Prostate gland (tissue), 2 donors: ENCODE measurements around the gene KDSR. TPM values are rescaled to one million over a fixed set of nuclear protein-coding genes. Genes with fewer than 3 reads are reported as not detected.
A peak's percentile ranks its signal among the peaks of the same experiment; 100 is the strongest.
"Not testable (repeated sequence)": the region's sequence is repeated elsewhere in the genome, so short reads cannot be mapped to it uniquely, and the experiment has no call there.

Source experiments
- DNase-seq: peaks from one replicate; pipeline ENCODE4 v3.0.0-alpha.2; 2019; ENCODE audit warnings: low spot score
- H3K27ac ChIP-seq, 2 donors: fragments of 200-600 bp; sonication (generic); 2 replicates each; pipeline ENCODE4 v1.5.1; 2017 to 2019
- H3K27me3 ChIP-seq: fragments of 200-600 bp; sonication (generic); replicated peaks from 2 replicates; pipeline ENCODE4 v1.5.1; 2019; ENCODE audit not compliant: insufficient read depth
- H3K36me3 ChIP-seq, 2 donors: fragments of 200-600 bp; sonication (generic); 1 replicate in 1 of 2; 2 replicates in 1 of 2; pipeline versions ENCODE4 v1.5.1 to v1.8.1; 2017 to 2019
- H3K4me1 ChIP-seq: fragments of 200-600 bp; sonication (generic); replicated peaks from 2 replicates; pipeline ENCODE4 v1.5.1; 2019
- H3K4me3 ChIP-seq, 2 donors: fragments of 200-600 bp; sonication (generic); 2 replicates each; pipeline ENCODE4 v1.5.1; 2017 to 2019
- H3K9me3 ChIP-seq: fragments of 200-600 bp; sonication (generic); 2 replicates; pipeline ENCODE4 v1.5.1; 2017
- POLR2A ChIP-seq: fragments of 450-650 bp; IDR thresholded peaks from one replicate; pipeline ENCODE4 v1.6.1; 2016; ENCODE audit warnings: antibody characterized with exemption, mild to moderate bottlenecking
- POLR2AphosphoS5 ChIP-seq: sonication (generic); formaldehyde crosslinking; IDR thresholded peaks from one replicate; pipeline ENCODE4 v1.6.1; 2017; ENCODE audit warnings: antibody characterized with exemption
- WGBS: methylation state at CpG from one replicate; pipeline ENCODE4 v1.1.5; 2018; 5-methylcytosine and 5-hydroxymethylcytosine counted together
- intact Hi-C: fragments of 100-400 bp; cut with DNase I; formaldehyde crosslinking; loops from one replicate; pipeline ENCODE4 v1.14.2; 2022
- total RNA-seq, 2 donors: library from RNA; depleted of rRNA; stranded (reverse); fragments of >200 nt; gene quantifications; one replicate each; pipeline ENCODE4 v1.1.0, GENCODE V29; 2016
- TF ChIP-seq, protein P1 (sequence below), 4 experiments: fragments of 200-600 bp in 2 of 4; fragments of 450-650 bp in 2 of 4; sonication (generic) in 2 of 4; IDR thresholded peaks; 1 replicate in 3 of 4; 2 replicates in 1 of 4; pipeline ENCODE4 v1.5.1; 2016 to 2019; ENCODE audit warnings: antibody characterized with exemption in 4 of 4, mild to moderate bottlenecking in 2 of 4, moderate library complexity in 2 of 4

Gene KDSR
- total RNA-seq, 2 donors from 2014 or later: 46.1 to 52.3 TPM

DNA sequence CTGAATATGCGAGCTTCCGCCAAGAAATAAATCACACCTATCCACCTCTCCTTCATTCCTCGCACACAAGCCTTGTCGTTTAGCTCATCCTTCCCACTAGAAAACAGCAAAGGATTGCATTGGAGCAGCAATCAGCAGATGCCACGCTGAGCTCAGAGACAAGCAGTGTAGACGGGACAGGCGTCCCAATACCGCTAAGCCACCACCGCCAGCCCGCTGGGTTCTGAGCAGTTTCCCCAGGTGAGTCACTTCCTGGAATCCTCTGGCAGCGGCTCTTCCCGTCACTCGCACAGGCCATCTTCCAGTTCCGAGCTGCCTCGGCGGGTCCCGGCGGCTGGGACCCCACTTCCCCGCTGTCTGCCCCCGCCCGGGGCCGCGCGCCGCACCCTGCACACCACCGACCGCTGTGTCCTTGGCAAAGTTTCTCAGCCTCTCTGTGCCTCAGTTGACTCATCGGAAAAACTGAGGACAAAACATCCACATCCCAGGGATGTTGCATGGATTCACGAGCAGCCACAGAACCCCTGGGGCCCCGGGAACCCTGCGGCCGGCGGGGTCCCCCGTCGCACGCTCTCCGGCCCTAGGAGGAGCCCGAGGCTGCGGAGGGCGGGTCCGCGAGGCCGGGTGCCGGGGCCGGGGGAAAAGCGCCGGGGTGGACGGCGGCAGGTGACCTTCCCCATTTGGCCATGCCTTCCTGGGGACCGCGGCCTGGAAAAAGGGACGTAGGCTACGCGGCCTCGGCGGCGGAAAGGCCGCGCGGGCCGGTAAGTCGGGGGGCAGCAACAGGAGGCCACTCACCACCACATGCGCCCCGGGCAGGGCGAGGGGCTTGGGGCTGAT lies 573 bp downstream of the KDSR start:
- DNase-seq: peak; percentile 70
- Histone ChIP-seq H3K27me3 (no peaks in the 10 kb centered on the region), H3K9me3 (no peaks in the 10 kb centered on the region), H3K4me3 (peak overlapping the region; percentile 72 to 75), H3K4me1 (no peaks in the 10 kb centered on the region), H3K27ac (peak overlapping the region; percentile 95), H3K36me3 (no peaks in the 10 kb centered on the region)
- intact Hi-C loops: loop anchor here (1.0 kb wide), 1 partner anchor 56 kb away; the partner anchor contains the start of gene VPS4B
- under 1% methylated on average over 52 of the region's 65 CpGs for WGBS
- TF ChIP-seq, protein P1, sequence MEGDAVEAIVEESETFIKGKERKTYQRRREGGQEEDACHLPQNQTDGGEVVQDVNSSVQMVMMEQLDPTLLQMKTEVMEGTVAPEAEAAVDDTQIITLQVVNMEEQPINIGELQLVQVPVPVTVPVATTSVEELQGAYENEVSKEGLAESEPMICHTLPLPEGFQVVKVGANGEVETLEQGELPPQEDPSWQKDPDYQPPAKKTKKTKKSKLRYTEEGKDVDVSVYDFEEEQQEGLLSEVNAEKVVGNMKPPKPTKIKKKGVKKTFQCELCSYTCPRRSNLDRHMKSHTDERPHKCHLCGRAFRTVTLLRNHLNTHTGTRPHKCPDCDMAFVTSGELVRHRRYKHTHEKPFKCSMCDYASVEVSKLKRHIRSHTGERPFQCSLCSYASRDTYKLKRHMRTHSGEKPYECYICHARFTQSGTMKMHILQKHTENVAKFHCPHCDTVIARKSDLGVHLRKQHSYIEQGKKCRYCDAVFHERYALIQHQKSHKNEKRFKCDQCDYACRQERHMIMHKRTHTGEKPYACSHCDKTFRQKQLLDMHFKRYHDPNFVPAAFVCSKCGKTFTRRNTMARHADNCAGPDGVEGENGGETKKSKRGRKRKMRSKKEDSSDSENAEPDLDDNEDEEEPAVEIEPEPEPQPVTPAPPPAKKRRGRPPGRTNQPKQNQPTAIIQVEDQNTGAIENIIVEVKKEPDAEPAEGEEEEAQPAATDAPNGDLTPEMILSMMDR (IDR thresholded peaks at IDR 0.05): no peak
- TF ChIP-seq POLR2AphosphoS5 (peak; percentile 52), POLR2A (no peak)

DNA sequence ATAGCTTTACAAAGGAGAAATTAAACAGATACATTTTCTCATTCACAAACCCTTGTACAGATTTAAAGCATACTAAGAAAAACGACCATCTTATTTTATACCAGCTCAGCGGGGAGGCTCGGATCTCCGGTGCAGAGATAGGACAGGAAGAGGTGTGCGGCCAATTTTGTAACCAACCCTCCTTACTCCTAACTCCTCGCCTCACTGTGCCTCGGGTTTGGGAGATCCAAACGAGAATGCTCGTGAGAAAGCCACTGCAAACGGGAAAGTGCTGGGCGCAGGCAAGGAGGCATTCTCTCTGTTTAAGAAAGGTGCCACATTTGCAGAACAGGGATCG lies 1.2 kb downstream of the KDSR start:
- H3K36me3 ChIP-seq: no peaks in the 10 kb centered on the region
- no peaks in the 10 kb centered on the region for H3K4me1 ChIP-seq
- peak overlapping the region; percentile 72 to 75 for H3K4me3 ChIP-seq
- 2% methylated on average over 12 of the region's 12 CpGs for WGBS
- peak overlapping the region; percentile 95 for H3K27ac ChIP-seq
- peak; percentile 5 for DNase-seq
- intact Hi-C loops: no loop called here
- H3K27me3 ChIP-seq: no peaks in the 10 kb centered on the region
- no peaks in the 10 kb centered on the region for H3K9me3 ChIP-seq
- TF ChIP-seq, protein P1 (IDR thresholded peaks at IDR 0.05): no peak
- TF ChIP-seq POLR2A (no peak), POLR2AphosphoS5 (no peak)

DNA sequence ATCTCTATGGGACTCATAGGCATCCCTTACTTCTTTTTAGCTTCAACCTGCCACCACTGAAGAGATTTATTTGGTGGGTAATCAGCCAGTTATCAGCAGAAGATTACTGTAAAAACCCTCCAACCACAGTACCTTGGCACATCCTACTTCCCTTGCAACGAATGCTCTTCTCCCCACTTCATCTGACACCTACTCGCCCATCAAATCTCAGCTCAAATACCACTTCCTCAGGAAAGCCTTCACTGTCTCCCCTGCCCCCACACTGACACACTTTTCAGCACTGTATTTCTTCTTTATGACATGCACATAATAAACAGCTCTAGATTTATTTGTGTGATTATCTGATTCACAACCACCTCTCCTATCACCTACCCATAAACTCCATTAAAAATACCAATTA lies 3.1 kb downstream of the KDSR start:
- 70% methylated on average over 2 of the region's 2 CpGs for WGBS

DNA sequence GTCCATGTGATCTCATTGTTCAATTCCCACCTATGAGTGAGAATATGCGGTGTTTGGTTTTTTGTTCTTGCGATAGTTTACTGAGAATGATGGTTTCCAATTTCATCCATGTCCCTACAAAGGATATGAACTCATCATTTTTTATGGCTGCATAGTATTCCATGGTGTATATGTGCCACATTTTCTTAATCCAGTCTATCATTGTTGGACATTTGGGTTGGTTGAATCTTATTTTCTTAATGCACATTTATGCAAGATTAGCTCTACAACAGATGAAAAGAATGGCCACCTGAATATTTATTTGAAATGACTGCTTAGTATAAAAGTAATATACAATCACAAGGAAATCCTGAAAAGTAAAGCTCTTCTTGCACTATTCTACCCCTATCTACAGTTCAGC lies 3.6 kb downstream of the KDSR start:
- H3K4me1 ChIP-seq, H3K9me3 ChIP-seq, H3K36me3 ChIP-seq, DNase-seq, intact Hi-C loops, H3K27me3 ChIP-seq, H3K4me3 ChIP-seq, H3K27ac ChIP-seq: not testable (repeated sequence)
- WGBS: no CpG with 5 or more reads among the region's 2 CpGs

More for the DNA sequence above, 3.1 kb downstream of the KDSR start:
- Histone ChIP-seq H3K27ac (no peak overlapping the region), H3K9me3 (no peaks in the 10 kb centered on the region), H3K4me1 (no peaks in the 10 kb centered on the region), H3K36me3 (peaks cover 0 to 6% of the 10 kb centered on the region in 2 donors), H3K27me3 (no peaks in the 10 kb centered on the region), H3K4me3 (no peak overlapping the region)
- no peak for TF ChIP-seq POLR2AphosphoS5
- TF ChIP-seq, protein P1 (IDR thresholded peaks at IDR 0.05): no peak
- no peak for TF ChIP-seq POLR2A
- DNase-seq: no peak
- intact Hi-C loops: no loop called here

DNA sequence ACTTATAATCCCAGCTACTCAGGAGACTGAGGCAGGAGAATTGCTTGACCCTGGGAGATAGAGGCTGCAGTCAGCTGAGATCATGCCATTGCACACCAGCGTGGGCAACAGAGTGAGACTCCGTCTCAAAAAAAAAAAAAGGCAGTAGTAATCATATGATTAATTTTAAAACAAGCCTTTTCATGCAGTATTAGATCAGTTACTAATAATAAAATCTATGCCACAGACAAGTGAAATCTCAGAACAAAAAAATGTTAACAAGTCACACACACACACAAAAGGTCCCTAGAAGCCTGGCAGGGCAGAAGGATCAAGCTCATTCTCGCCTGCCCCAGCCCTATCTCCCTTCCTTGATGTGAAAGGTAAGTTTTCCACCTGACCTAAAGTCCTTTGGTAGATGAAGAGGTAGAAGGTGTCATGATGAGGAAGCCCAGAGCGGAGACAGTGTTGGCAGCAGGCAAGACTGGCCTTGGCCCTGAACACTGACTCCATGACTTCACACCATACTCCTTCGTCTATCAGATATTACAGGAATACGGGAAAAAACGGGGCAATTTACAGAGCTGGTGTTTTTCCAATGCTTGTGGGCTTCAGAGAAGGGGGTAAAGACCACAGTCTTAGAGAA lies 10.6 kb downstream of the KDSR start:
- peaks cover 0 to 12% of the 10 kb centered on the region in 2 donors for H3K36me3 ChIP-seq
- WGBS: 85% methylated on average over 7 of the region's 7 CpGs

More for the DNA sequence above, 10.6 kb downstream of the KDSR start:
- H3K4me3 ChIP-seq: no peak overlapping the region
- H3K27me3 ChIP-seq: no peaks in the 10 kb centered on the region
- no peaks in the 10 kb centered on the region for H3K4me1 ChIP-seq
- TF ChIP-seq POLR2AphosphoS5 (no peak), POLR2A (no peak)
- TF ChIP-seq, protein P1 (IDR thresholded peaks at IDR 0.05): no peak
- no peaks in the 10 kb centered on the region for H3K9me3 ChIP-seq
- no peak overlapping the region for H3K27ac ChIP-seq
- DNase-seq: no peak
- intact Hi-C loops: no loop called here
